Mucosa of rectum (tissue), 2 donors: Measurements from ENCODE around the gene UBL4B.

ENCODE experiments used
- H3K27ac ChIP-seq, 2 donors: one replicate each; pipeline ENCODE4 v1.7.0; 2013; ENCODE audit warnings: inconsistent platforms in 2 of 2, low read depth in 2 of 2, low read length in 2 of 2
- H3K27me3 ChIP-seq, 2 donors: one replicate each; pipeline ENCODE4 v1.7.0; 2013; ENCODE audit warnings: low read length in 2 of 2; ENCODE audit not compliant: control insufficient read depth in 2 of 2, insufficient read depth in 2 of 2
- H3K36me3 ChIP-seq, 2 donors: one replicate each; pipeline ENCODE4 v1.7.0; 2013; ENCODE audit warnings: low read length in 2 of 2; ENCODE audit not compliant: control insufficient read depth in 2 of 2, insufficient read depth in 2 of 2
- H3K4me1 ChIP-seq, 2 donors: one replicate each; pipeline ENCODE4 v1.7.0; 2013; ENCODE audit warnings: low read length in 2 of 2, mild to moderate bottlenecking in 1 of 2; ENCODE audit not compliant: control insufficient read depth in 2 of 2, insufficient read depth in 2 of 2
- H3K4me3 ChIP-seq, 2 donors: one replicate each; pipeline ENCODE4 v1.7.0; 2013; ENCODE audit warnings: low read length in 2 of 2
- H3K9ac ChIP-seq, 2 donors: one replicate each; pipeline ENCODE4 v1.7.0; 2013; ENCODE audit warnings: low read length in 2 of 2, low read depth in 1 of 2, mild to moderate bottlenecking in 1 of 2
- H3K9me3 ChIP-seq, 2 donors: one replicate each; pipeline ENCODE4 v1.7.0; 2013; ENCODE audit warnings: low read length in 2 of 2; ENCODE audit not compliant: control insufficient read depth in 2 of 2
- donor health status: healthy.
- donor health status: Normal muscosa, but diverticular disease.

UBL4B gene

GRCh38 chr1:110113551-110113950, 1.3 kb downstream of the UBL4B start:
- Histone ChIP-seq H3K9me3 (no peaks in the 10 kb centered on the region), H3K9ac (no peak overlapping the region), H3K4me1 (no peaks in the 10 kb centered on the region), H3K4me3 (no peak overlapping the region), H3K27ac (no peak overlapping the region), H3K27me3 (peaks cover 14% of the 10 kb centered on the region in 2 donors), H3K36me3 (no peaks in the 10 kb centered on the region)

GRCh38 chr1:110114173-110114572, 1.9 kb downstream of the UBL4B start:
- no peaks in the 10 kb centered on the region for H3K36me3 ChIP-seq
- no peak overlapping the region for H3K9ac ChIP-seq
- H3K27me3 ChIP-seq: peaks cover 14% of the 10 kb centered on the region in 2 donors
- H3K9me3 ChIP-seq: no peaks in the 10 kb centered on the region
- no peak overlapping the region for H3K4me3 ChIP-seq
- no peaks in the 10 kb centered on the region for H3K4me1 ChIP-seq
- H3K27ac ChIP-seq: no peak overlapping the region

DNA sequence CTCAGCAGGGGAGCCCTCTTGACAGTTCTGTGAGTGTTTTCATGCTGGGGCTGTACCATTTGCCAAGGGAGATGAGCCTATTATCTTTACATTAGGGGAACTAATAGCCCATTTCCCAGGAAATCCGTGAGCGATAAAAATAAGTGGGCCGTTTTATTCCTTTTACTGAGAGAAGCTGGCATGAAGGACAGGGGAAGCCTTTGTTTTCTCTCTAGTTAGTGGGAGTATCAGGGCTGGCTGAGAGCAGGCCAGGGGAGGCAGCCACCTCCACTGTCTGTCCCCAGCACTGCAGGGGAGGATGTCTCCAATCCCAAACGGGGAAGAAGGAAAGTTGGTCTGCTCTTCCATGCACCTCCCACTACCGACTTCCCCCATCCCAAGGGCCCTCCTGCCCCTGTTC, 2.5 kb downstream of the UBL4B start:
- Histone ChIP-seq H3K9me3 (no peaks in the 10 kb centered on the region), H3K27ac (no peak overlapping the region), H3K9ac (no peak overlapping the region), H3K27me3 (peaks cover 14% of the 10 kb centered on the region in 2 donors), H3K4me3 (no peak overlapping the region), H3K4me1 (no peaks in the 10 kb centered on the region), H3K36me3 (no peaks in the 10 kb centered on the region)

GRCh38 chr1:110118636-110119396, 6.6 kb downstream of the UBL4B start:
- Histone ChIP-seq H3K36me3 (no peaks in the 10 kb centered on the region), H3K27ac (no peak overlapping the region), H3K27me3 (peaks cover 3 to 10% of the 10 kb centered on the region in 2 donors), H3K9me3 (no peaks in the 10 kb centered on the region), H3K9ac (no peak overlapping the region), H3K4me1 (no peaks in the 10 kb centered on the region), H3K4me3 (no peak overlapping the region)

DNA sequence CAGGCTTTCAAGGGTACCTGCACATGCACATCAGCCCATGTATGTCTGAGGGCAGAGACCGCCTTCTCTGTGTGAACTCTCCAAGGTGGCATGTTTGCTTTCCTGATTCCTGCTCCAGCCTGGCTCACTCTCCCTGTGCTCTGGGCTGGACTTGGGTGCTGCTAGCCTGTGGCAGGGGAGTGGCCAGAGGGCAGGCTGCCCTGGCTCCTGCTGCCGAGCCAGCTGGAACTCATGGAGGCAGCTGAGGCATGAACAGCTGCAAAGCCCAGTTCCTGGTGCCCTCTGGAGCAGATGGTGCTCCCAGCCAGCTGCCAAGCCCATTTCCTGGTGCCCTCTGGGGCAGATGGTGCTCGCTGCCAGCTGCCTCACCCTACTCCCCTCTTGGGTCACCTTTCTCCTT, 7.6 kb downstream of the UBL4B start:
- Histone ChIP-seq H3K4me3 (no peak overlapping the region), H3K27me3 (peaks cover 3 to 6% of the 10 kb centered on the region in 2 donors), H3K36me3 (no peaks in the 10 kb centered on the region), H3K4me1 (no peaks in the 10 kb centered on the region), H3K27ac (no peak overlapping the region), H3K9ac (no peak overlapping the region), H3K9me3 (no peaks in the 10 kb centered on the region)

GRCh38 chr1:110120960-110121561, 8.8 kb downstream of the UBL4B start:
- H3K4me1 ChIP-seq: no peaks in the 10 kb centered on the region
- no peaks in the 10 kb centered on the region for H3K36me3 ChIP-seq
- H3K9me3 ChIP-seq: no peaks in the 10 kb centered on the region
- H3K27ac ChIP-seq: no peak overlapping the region
- H3K9ac ChIP-seq: no peak overlapping the region
- H3K27me3 ChIP-seq: no peaks in the 10 kb centered on the region
- no peak overlapping the region for H3K4me3 ChIP-seq

- Histone ChIP-seq H3K27me3 (peaks cover 0 to 2% of the 10 kb centered on the region in 2 donors), H3K36me3 (no peaks in the 10 kb centered on the region), H3K4me1 (no peaks in the 10 kb centered on the region), H3K27ac (no peak overlapping the region), H3K4me3 (no peak overlapping the region), H3K9me3 (no peaks in the 10 kb centered on the region), H3K9ac (no peak overlapping the region)
Measured at GRCh38 chr1:110123224-110123623, 11.0 kb downstream of the UBL4B start.

DNA sequence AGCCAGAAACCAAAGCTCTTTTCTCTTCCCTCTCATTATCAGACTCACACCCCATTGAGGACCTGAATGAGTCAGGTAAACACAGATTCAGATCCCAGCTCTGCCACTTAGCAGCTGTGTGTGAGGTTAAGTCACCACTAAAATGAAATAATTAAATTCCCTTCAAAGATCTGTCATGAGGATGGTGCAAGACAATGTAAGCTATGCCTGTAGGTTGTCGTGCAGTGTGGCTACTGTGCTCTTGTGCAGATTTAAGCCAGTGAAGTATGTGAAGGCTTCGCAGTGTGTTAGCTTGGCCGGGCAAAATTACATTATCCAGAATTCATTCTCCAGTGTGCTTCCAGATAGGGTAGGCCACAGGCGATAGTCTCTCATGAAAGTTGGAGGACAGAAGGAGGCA, 13.6 kb downstream of the UBL4B start:
- Histone ChIP-seq H3K4me1 (no peaks in the 10 kb centered on the region), H3K27me3 (peaks cover 11% of the 10 kb centered on the region in 2 donors), H3K9ac (no peak overlapping the region)

DNA sequence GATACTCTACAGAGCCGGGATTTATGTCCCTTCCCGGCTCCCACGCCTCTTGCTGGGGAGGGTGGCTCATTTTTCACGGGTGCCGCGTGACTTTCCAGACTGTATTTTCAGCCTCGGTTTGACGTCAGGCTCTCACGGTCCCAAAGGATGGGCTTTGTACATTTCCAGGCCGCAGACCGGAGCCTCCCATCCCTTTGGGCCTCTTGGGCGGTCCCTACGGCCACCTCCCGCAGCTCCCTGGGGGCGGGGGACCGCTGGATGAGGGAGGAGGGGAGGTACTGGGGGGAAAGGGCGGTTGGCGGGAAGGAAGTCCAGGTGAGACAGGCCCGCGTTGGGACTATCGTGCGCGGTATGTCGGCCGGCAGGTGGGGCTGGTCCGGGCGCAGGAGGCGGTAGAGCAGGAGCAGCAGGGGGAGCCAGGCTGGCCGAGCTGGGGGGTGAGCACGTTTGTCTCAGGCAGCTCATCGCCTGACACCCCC, 17.9 kb downstream of the UBL4B start:
- Histone ChIP-seq H3K36me3 (no peaks in the 10 kb centered on the region), H3K27me3 (peaks cover 17% of the 10 kb centered on the region in 2 donors), H3K27ac (no peak overlapping the region), H3K4me1 (no peaks in the 10 kb centered on the region), H3K9ac (no peak overlapping the region), H3K9me3 (no peaks in the 10 kb centered on the region), H3K4me3 (no peak overlapping the region)

More for the DNA sequence above, 13.6 kb downstream of the UBL4B start:
- H3K9me3 ChIP-seq: no peaks in the 10 kb centered on the region
- no peak overlapping the region for H3K4me3 ChIP-seq
- H3K27ac ChIP-seq: no peak overlapping the region
- H3K36me3 ChIP-seq: no peaks in the 10 kb centered on the region

DNA sequence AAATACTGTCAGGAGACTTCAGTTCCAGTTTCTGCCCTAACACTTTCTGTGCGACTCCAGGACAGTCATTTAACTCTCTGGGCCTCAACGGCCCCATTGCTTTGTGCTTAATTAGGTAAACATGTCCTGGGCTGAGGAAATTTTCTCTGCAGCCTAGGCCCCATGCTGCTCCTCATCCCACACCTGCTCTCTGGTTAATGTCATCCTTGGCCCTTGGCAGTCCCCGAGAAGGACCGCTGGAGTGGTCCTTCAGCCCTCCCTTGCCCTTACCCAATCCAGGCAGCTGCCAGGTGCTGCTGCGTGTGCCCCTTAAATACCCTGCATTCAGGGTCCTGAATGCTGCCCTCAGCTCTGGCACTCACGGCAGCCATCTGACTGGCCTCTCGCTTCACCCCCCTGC, 18.7 kb downstream of the UBL4B start:
- no peaks in the 10 kb centered on the region for H3K4me1 ChIP-seq
- H3K9me3 ChIP-seq: no peaks in the 10 kb centered on the region
- no peak overlapping the region for H3K4me3 ChIP-seq
- H3K36me3 ChIP-seq: no peaks in the 10 kb centered on the region
- H3K27me3 ChIP-seq: peaks cover 20 to 21% of the 10 kb centered on the region in 2 donors
- H3K27ac ChIP-seq: no peak overlapping the region
- no peak overlapping the region for H3K9ac ChIP-seq
